WERI-Rb-1 (cell line): ENCODE measurements around the gene TANK.

Source experiments
- DNase-seq: peaks from one replicate; pipeline ENCODE4 v3.0.0-alpha.2; 2020
- H3K27ac ChIP-seq: fragments of 250-450 bp; sonication (Bioruptor Pico); 2 replicates; pipeline ENCODE4 v1.5.1; 2020; ENCODE audit warnings: mild to moderate bottlenecking, moderate library complexity
- H3K27me3 ChIP-seq: fragments of 250-450 bp; sonication (Bioruptor Pico); 2 replicates; pipeline ENCODE4 v1.5.1; 2021; ENCODE audit warnings: mild to moderate bottlenecking, low read depth, moderate library complexity; ENCODE audit not compliant: insufficient read depth, severe bottlenecking
- H3K36me3 ChIP-seq: fragments of 250-450 bp; sonication (Bioruptor Pico); 2 replicates; pipeline ENCODE4 v1.5.1; 2020; ENCODE audit warnings: mild to moderate bottlenecking, moderate library complexity
- H3K4me3 ChIP-seq: 2 replicates; pipeline ENCODE4 v1.5.1; 2011; ENCODE audit warnings: low read depth, mild to moderate bottlenecking, control low read depth, low read length
- H3K9me3 ChIP-seq: fragments of 250-450 bp; sonication (Bioruptor Pico); 2 replicates; pipeline ENCODE4 v1.5.1; 2021; ENCODE audit warnings: mild to moderate bottlenecking, moderate library complexity; ENCODE audit not compliant: severe bottlenecking
- TF ChIP-seq, protein P1 (sequence below): IDR thresholded peaks from 2 replicates; pipeline ENCODE4 v1.5.1; 2011; ENCODE audit warnings: low read depth, mild to moderate bottlenecking, control low read depth, inconsistent platforms, low read length

Gene TANK

DNA sequence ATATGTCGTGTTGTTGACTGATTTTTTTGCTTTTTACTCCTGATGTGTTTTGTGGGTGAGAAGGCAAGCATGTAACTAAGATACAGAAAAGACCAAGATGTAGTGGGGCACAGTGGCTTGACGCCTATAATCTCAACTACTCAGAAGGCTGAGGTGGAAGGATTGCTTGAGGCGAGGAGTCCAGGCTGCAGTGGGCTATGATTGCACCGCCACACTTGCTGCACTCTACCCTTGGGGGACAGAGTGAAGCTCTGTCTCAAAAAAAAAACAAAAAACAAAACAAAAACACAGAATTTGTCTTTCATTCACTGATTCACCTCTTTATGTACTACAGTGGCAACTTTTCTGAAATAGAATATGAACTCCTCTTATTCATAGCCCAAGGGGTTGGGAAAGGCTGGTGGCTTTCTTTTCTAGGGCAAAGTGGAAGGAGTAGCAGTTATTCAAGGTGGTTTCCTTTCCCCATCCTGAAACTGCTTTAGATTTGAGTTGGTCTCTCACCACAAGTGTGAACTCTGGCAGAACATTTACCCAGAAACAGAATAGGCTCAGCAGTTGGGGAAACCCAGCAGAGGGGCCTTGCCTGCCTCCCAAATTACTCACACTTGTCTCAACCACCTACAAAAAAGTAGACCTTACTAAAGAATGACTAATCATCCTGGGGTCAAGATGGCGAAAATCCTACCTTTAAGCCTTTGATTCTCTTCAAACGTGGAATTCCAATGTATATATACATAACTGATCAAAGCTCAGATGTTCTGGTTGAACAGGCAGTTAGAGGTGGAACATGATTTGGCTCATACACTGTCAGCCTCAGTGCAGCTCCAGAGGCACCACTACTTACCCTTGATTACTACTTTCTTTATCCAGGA lies 6.5 kb downstream of the TANK start:
- Histone ChIP-seq H3K27me3 (no peaks in the 10 kb centered on the region), H3K9me3 (no peaks in the 10 kb centered on the region), H3K36me3 (peaks cover 14% of the 10 kb centered on the region), H3K27ac (no peak overlapping the region), H3K4me3 (no peak overlapping the region)
- TF ChIP-seq, protein P1, sequence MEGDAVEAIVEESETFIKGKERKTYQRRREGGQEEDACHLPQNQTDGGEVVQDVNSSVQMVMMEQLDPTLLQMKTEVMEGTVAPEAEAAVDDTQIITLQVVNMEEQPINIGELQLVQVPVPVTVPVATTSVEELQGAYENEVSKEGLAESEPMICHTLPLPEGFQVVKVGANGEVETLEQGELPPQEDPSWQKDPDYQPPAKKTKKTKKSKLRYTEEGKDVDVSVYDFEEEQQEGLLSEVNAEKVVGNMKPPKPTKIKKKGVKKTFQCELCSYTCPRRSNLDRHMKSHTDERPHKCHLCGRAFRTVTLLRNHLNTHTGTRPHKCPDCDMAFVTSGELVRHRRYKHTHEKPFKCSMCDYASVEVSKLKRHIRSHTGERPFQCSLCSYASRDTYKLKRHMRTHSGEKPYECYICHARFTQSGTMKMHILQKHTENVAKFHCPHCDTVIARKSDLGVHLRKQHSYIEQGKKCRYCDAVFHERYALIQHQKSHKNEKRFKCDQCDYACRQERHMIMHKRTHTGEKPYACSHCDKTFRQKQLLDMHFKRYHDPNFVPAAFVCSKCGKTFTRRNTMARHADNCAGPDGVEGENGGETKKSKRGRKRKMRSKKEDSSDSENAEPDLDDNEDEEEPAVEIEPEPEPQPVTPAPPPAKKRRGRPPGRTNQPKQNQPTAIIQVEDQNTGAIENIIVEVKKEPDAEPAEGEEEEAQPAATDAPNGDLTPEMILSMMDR: no peak
- DNase-seq: no peak

DNA sequence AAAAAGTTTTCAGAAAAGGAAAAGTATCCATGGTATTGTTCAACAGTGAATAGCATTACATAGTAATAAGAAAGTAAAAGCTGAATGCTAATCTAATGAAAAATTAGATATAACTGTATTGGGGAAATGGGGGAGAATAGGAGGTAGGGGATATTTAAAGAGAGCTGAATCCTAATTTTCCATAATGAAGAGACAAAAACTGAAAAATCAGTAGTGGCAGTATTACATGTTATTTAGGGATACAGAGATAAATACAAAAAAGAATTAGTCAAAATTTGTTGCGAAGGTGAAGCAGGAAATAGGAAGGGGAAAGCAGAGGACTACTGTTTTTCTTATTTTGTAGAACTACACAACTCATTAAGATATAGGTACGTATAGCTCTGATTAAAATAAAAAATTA lies 9.1 kb downstream of the TANK start:
- no peak overlapping the region for H3K27ac ChIP-seq
- no peak for DNase-seq
- H3K36me3 ChIP-seq: no peaks in the 10 kb centered on the region

DNA sequence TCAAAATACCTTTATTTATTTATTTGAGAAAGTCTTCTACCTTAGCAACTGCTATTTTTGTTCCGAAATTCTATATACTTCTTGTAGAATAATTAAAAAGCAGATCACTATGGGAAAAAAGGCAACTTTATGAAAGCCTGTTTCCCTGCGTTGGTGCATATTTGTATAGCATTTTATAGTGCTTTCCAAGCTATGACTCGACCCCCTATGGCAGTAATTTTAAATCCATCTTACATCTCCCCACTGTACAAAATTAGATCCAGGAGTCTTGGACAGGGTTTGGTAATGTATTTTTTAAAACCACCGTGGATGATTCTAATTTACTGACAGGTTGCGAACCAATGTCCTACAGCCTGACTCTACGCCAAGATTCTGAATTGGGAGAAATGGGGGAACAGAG lies 10.1 kb downstream of the TANK start:
- no peak overlapping the region for H3K4me3 ChIP-seq
- TF ChIP-seq, protein P1: no peak
- no peaks in the 10 kb centered on the region for H3K27me3 ChIP-seq
- DNase-seq: no peak
- H3K36me3 ChIP-seq: no peaks in the 10 kb centered on the region
- no peak overlapping the region for H3K27ac ChIP-seq
- H3K9me3 ChIP-seq: no peaks in the 10 kb centered on the region

More for the DNA sequence above, 9.1 kb downstream of the TANK start:
- TF ChIP-seq, protein P1: no peak
- Histone ChIP-seq H3K27me3 (no peaks in the 10 kb centered on the region), H3K4me3 (no peak overlapping the region), H3K9me3 (no peaks in the 10 kb centered on the region)

DNA sequence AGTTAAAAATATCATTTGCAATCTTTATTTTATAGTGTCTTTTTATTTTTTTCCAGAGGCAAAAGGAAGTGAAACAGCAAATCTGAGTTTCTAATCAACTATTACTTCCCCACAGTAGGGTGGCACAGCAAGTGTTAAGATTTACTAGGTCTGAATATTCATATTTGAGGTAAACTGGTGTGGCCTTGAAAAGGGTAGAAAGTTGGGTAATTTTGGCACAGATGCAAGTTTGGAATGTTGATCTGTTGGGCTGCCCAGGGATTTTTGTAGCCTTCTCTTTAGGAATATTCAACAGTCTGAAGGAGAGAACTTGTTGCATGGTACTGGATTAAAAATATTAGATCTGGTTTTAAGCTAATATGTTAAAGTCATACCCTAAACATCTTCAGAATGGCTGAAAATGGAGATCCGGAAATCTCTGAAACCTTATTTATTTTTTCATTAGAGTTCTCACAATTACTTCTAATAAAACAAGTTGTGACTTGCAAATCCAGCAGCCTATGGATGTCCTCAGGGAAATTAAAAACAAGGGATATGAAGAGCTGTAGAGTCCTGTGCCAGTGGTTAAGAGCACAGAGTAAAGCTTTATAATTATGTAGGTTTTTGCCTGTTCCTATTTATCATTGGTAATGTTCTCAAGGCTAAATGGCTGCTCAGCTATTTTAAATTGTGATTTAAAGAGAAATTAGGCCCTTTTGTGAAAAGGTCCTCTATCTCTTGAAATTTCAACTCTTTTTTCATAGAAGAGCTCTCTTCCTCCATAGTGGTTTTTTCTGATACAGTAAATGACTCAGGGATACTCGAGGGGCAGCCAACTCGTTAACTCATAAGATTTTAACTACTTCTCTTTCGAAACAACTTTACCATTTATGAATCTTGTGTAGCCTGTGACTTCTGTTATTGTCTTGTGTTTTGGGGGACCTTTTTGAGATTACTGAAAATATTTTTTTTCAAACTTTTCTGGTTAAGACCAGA lies 11.0 kb downstream of the TANK start:
- no peak overlapping the region for H3K27ac ChIP-seq
- no peak overlapping the region for H3K4me3 ChIP-seq
- no peaks in the 10 kb centered on the region for H3K9me3 ChIP-seq
- H3K27me3 ChIP-seq: no peaks in the 10 kb centered on the region
- DNase-seq: no peak
- H3K36me3 ChIP-seq: no peaks in the 10 kb centered on the region
- TF ChIP-seq, protein P1: no peak

DNA sequence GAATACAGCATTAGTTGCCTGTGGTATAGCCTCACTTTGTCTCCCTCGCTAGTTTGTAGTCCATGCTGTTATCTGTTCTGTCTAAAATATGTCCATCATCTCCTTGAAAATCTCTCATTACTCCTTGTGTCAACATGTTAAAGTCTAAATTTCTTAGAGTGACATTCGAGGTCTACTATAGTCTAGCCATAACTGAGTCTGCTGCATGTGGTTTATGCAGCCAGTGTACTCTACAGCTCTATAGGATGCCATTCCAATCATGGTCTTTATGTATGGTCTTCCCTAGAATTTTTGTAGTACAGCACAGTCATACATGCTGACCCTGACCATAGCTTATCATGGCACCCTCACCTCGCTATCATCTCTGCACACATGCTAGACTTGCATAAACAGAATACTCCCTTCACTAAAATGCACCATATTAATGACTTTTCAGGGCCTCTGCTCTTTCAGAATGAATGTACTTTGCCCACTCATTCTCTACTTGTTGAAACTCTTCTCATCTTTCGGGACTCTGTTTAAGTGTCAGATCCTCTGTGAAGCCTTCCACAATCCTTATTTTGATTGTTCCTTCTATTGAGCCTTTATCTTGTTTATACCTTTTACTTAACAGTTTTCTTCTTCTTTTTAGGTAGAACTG lies 12.8 kb downstream of the TANK start:
- no peak overlapping the region for H3K4me3 ChIP-seq
- no peaks in the 10 kb centered on the region for H3K9me3 ChIP-seq
- no peak for DNase-seq
- H3K27me3 ChIP-seq: no peaks in the 10 kb centered on the region
- no peak overlapping the region for H3K27ac ChIP-seq
- TF ChIP-seq, protein P1: no peak
- H3K36me3 ChIP-seq: no peaks in the 10 kb centered on the region
